IPS-20b (cell line): Measurements from ENCODE around the gene KRTAP20-2.

ENCODE experiments used
- H3K27ac ChIP-seq: one replicate; pipeline ENCODE4 v1.5.1; 2013; ENCODE audit warnings: low read length
- H3K27me3 ChIP-seq: 2 replicates; pipeline ENCODE4 v1.6.1; 2013; ENCODE audit warnings: mild to moderate bottlenecking, low read length, inconsistent platforms; ENCODE audit not compliant: insufficient read depth
- H3K36me3 ChIP-seq: 2 replicates; pipeline ENCODE4 v1.6.1; 2013; ENCODE audit warnings: low read depth, mild to moderate bottlenecking, inconsistent platforms, low read length, moderate library complexity; ENCODE audit not compliant: insufficient read depth
- H3K4me1 ChIP-seq: 2 replicates; pipeline ENCODE4 v1.6.1; 2013; ENCODE audit warnings: mild to moderate bottlenecking, control low read depth, inconsistent platforms, low read length, moderate library complexity; ENCODE audit not compliant: insufficient read depth
- H3K4me3 ChIP-seq: 2 replicates; pipeline ENCODE4 v1.5.1; 2013; ENCODE audit warnings: mild to moderate bottlenecking, low read length, inconsistent platforms
- H3K9ac ChIP-seq: 2 replicates; pipeline ENCODE4 v1.6.1; 2013; ENCODE audit warnings: low read depth, mild to moderate bottlenecking, inconsistent platforms, low read length, moderate library complexity
- H3K9me3 ChIP-seq: 2 replicates; pipeline ENCODE4 v1.6.1; 2013; ENCODE audit warnings: mild to moderate bottlenecking, low read depth, low read length, inconsistent platforms; ENCODE audit not compliant: insufficient read depth

KRTAP20-2 gene

DNA sequence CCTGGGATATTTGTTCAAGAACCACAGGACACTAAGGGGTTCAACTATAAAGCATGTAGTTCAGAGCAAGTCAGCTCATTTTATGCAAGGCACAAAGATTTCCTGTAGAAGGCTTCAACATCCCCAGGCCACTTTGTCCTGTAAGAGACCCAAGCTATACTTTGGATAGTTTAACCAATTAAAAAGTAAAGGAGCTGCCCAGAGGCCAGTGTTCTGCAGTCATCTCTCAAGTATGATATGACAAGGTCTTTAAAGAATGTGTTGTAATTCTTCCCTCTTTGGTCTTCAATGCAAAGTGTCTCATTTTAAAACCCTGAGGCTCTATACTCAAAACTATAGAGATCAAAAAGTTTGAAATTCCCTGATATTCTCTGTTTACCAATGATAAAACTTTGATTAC lies 41.7 kb downstream of the KRTAP20-2 start:
- Histone ChIP-seq H3K9me3 (no peaks in the 10 kb centered on the region), H3K4me1 (no peaks in the 10 kb centered on the region), H3K27ac (no peak overlapping the region), H3K27me3 (no peaks in the 10 kb centered on the region; the same call in 1 of the 2 replicates), H3K36me3 (no peaks in the 10 kb centered on the region), H3K9ac (no peak overlapping the region), H3K4me3 (no peak overlapping the region)

DNA sequence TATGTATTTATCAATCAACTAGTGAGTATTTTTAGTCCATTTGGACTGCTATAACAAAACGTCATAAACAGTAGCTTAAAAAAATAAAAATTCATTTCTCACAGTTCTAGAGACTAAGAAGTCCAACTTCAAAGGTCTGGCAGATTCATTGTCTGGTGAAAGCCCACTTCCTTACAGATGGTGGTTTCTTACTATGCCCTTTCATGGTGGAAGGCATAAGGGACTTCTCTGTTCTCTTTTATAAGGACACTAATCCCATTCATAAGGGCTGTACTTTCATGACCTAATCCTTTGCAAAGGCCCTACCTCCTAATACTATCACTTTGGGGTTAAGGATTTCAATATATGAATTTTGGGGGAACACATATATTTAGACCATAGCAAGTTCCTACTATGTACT lies 45.6 kb downstream of the KRTAP20-2 start:
- Histone ChIP-seq H3K9ac (no peak overlapping the region), H3K27ac (no peak overlapping the region), H3K4me1 (no peaks in the 10 kb centered on the region), H3K36me3 (no peaks in the 10 kb centered on the region), H3K27me3 (no peaks in the 10 kb centered on the region; the same call in 1 of the 2 replicates), H3K4me3 (no peak overlapping the region), H3K9me3 (no peaks in the 10 kb centered on the region)

GRCh38 chr21:30684506-30684905 lies 49.5 kb downstream of the KRTAP20-2 start:
- H3K36me3 ChIP-seq, result no peaks in the 10 kb centered on the region
- H3K9ac ChIP-seq, result no peak overlapping the region
- H3K4me3 ChIP-seq, result no peak overlapping the region
- no peaks in the 10 kb centered on the region for H3K4me1 ChIP-seq
- H3K9me3 ChIP-seq, result no peaks in the 10 kb centered on the region
- H3K27me3 ChIP-seq, result no peaks in the 10 kb centered on the region; the same call in 1 of the 2 replicates
- H3K27ac ChIP-seq, result no peak overlapping the region
